Anterior cingulate cortex (tissue), 58 donors: ENCODE results near the gene EEPD1.

Experiments
- DNase-seq, 58 donors: peaks; one replicate each; lab custom pipeline; 2025; lab: John Stamatoyannopoulos, UW

Gene EEPD1

GRCh38 chr7:36273836-36274235 lies 120.8 kb downstream of the EEPD1 start:
- no peak for DNase-seq

- DNase-seq = no peak
These were observed 122.8 kb downstream of the EEPD1 start for GRCh38 chr7:36275735-36276284.

- DNase-seq = no peak
These were observed 123.6 kb downstream of the EEPD1 start for GRCh38 chr7:36276428-36277248.

GRCh38 chr7:36277249-36277542 lies 124.1 kb downstream of the EEPD1 start:
- no peak for DNase-seq

- no peak for DNase-seq
These were observed 125.1 kb downstream of the EEPD1 start for GRCh38 chr7:36278069-36278619.

- DNase-seq = no peak
These were observed 125.6 kb downstream of the EEPD1 start for GRCh38 chr7:36278620-36279172.

GRCh38 chr7:36279200-36279925 lies 126.3 kb downstream of the EEPD1 start:
- no peak for DNase-seq

- DNase-seq = no peak
These were observed 126.9 kb downstream of the EEPD1 start for GRCh38 chr7:36279926-36280315.

GRCh38 chr7:36280840-36281812 lies 128.1 kb downstream of the EEPD1 start:
- DNase-seq = peak in 53 of 58 donors; percentile 20 to 87 (median 69)

GRCh38 chr7:36281945-36282717 lies 129.1 kb downstream of the EEPD1 start:
- peak in 4 of 58 donors; percentile 5 to 15 (median 12) for DNase-seq

- DNase-seq = no peak
These were observed 130.1 kb downstream of the EEPD1 start for GRCh38 chr7:36283181-36283580.

- peak in 31 of 58 donors; percentile 18 to 66 (median 39) for DNase-seq
These were observed 130.7 kb downstream of the EEPD1 start for GRCh38 chr7:36283711-36284130.

GRCh38 chr7:36284456-36285090 lies 131.5 kb downstream of the EEPD1 start:
- DNase-seq = no peak

- DNase-seq = peak in 2 of 58 donors; percentile 21 to 26
These were observed 132.2 kb downstream of the EEPD1 start for GRCh38 chr7:36285276-36285675.

- no peak for DNase-seq
These were observed 133.2 kb downstream of the EEPD1 start for GRCh38 chr7:36286226-36286625.

GRCh38 chr7:36286688-36287087 lies 133.6 kb downstream of the EEPD1 start:
- no peak for DNase-seq

GRCh38 chr7:36287371-36288241 lies 134.6 kb downstream of the EEPD1 start:
- DNase-seq = peak in 10 of 58 donors; percentile 21 to 56 (median 32)
